ENCODE data around the gene LRP1B.

GRCh38 chr2:140199312-140199711 lies 1931.5 kb downstream of the LRP1B start:
- no peak for TF ChIP-seq POLR2A (IDR thresholded peaks at IDR 0.05)
- no peak for TF ChIP-seq CTCF (IDR thresholded peaks at IDR 0.05)
- TF ChIP-seq POLR2AphosphoS5 (IDR thresholded peaks at IDR 0.05), result no peak

All from breast epithelium (tissue), 3 donors.